COLO829 (cell line): ENCODE measurements around the gene TANGO2.
A peak's percentile ranks its signal among the peaks of the same experiment; 100 is the strongest.

ENCODE experiments used
- DNase-seq: peaks from one replicate; pipeline ENCODE4 v3.0.0; 2012; ENCODE audit warnings: low spot score

The TANGO2 gene

DNA sequence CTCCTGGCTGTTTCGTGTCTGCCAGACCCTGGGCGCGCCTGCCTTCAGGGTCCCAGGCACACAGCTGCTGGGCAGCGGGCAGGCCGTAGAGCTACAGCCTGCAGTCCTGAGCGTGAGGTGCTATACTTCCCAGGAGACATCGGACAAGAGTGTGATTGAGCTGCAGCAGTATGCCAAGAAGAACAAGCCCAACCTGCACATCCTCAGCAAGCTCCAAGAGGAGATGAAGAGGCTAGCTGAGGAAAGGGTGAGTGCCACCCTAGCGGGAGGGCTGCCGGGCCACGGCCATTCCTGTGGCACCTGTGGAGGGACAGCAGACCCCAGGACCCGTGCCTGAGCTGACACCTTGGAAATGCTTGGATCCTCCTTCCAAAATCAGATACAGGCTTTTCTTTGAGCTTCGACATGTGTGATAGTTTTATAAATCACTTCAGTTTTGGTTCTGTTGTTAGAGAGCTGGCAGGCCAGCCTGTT, 87.9 kb downstream of the TANGO2 start:
- DNase-seq: no peak

DNA sequence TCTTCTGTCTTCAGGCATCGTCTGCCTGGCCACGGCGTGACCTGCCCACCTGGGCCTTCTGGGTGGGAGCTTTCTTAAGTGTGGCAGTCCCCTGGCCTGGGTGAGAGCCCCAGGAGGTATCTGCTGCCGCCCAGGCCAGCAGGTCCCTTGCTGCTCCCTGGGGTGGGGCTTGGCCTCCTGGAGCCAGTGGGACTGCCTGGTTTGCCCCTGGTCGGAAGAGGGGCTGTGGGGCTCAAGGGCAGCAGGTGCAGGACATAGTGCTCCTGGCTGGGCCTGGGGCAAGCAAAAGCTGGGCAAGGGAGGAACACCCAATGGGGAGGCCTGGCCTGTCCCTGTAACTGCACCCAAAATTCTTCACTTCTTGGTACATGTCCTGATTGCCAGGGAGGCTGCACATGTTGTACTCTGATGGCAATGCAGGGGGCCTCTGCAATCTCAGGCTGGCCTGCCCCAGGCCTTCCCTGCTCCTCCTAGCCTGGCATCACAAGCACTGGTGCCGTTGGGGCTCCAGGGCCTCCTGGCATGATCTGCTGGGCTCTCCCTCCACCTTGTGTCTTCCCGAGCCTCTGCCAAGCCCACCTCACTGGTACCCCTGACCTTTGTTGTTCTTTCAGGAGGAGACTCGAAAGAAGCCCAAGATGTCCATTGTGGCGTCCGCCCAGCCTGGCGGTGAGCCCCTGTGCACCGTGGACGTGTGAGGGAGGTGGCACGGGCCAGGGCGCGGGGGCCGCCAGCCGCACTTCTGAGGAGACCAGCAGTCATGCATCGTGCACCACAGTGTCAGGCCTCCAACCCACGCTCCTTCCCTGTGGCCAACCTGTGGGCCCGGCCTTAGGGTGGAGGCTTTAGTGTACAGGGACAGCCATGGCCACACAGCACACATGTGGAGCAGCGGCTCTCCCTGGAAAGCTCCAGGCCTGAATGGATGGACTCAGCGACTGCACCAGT, 88.8 kb downstream of the TANGO2 start:
- DNase-seq: no peak

DNA sequence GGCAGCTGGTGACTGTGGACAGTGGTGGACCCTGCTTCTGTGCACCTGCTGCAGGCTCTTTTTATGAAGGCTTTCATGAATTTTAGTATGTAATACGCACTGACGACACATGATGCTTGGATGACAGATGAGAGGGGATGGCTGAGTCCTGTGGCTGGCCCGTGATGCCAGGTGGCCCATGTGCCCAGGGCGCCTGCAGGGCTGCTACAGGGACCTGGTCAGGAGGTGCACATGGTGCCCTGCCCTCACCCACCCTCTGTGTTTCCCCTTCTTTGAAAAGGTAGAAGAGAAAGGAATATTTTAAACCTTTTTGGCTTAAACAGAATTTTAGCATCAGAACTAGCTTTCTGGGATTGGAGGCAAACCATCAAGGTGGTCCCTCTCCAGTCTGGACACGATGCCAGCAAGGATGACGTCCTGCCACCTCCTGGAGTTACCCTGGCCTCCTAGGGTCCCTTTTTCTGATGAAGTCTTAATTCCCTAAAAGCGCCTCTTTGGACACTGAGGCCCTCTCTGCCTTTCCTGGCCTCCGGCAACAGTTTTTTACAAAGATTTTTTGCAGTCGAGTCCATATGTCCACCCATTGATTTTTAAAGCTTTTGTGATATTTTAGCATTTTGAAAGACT, 89.6 kb downstream of the TANGO2 start:
- no peak for DNase-seq

DNA sequence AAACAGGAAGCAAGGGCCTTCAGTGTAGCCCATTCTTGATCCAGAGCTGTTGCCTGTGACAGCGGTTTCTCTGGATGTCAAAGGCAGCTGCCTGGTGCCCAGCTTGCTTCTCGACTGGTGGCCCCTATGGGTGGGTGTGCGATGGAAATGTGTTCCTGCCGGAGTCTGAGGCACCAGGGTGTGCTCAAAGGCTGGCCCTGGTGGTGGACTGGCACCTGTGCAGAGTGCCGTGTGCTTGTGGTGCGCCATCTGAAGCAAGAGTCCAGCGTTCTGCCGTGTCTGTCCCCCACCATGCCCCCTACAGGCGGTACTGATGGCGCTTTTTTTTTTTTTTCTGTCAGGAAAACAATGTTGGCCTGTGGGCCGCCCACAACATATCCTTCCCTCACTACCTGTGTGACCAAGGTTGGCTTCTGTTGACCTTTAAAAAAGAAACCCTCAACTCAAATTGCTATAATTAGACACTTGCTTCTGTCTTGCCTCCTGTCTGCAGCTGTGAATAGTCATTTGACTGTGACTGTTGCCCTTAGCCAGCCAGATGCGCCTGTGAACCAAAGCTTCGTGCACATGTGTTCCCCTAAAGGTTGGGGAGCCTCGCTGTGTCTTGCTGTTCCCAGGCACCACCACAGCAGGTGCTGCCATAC, 90.3 kb downstream of the TANGO2 start:
- peak; percentile 37 for DNase-seq

DNA sequence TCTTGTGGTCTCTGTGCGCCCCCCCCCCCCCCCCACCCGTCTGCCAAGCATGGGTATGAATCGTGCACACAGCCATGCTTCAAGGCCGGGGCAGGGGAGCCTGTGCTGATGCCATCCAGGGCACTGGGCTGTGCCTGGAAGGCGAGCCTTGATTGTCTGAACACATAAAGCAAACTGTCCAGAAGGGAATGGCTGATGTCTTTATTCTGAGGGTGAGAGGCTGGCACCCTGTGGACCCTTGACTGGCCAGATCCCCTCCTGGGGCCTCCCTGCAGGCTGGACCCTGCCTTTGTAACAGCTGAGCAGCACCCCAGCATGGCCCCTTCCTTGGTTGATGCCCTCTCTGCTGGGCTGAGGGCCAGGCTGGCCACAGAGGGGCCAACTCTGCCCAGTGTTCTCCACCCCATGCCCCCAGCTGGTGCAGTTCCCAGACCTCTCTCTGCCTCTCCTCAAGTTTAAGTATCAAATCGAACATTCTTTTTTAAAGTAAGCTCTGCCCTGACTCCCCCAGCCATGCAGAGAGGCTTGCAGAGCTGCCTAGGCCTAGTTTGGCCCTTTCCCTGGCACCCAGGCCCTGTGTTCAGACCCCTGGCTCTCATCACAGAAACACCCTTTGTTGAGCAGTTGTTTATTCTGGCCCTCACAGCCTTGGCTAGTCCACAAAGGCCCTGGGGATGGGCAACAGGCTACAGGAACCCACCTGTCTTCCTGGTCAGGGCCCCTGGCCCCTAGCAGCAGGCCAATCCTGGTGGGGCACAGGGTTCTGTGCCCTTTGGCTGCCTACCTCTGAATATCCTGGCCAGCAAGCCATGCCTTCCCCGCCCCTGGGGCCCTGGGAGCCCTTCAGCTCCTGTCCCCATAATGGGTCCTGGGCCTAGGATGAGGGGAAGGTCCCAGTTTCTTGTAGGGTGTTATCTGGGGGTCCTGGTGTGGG, 91.0 kb downstream of the TANGO2 start:
- no peak for DNase-seq

DNA sequence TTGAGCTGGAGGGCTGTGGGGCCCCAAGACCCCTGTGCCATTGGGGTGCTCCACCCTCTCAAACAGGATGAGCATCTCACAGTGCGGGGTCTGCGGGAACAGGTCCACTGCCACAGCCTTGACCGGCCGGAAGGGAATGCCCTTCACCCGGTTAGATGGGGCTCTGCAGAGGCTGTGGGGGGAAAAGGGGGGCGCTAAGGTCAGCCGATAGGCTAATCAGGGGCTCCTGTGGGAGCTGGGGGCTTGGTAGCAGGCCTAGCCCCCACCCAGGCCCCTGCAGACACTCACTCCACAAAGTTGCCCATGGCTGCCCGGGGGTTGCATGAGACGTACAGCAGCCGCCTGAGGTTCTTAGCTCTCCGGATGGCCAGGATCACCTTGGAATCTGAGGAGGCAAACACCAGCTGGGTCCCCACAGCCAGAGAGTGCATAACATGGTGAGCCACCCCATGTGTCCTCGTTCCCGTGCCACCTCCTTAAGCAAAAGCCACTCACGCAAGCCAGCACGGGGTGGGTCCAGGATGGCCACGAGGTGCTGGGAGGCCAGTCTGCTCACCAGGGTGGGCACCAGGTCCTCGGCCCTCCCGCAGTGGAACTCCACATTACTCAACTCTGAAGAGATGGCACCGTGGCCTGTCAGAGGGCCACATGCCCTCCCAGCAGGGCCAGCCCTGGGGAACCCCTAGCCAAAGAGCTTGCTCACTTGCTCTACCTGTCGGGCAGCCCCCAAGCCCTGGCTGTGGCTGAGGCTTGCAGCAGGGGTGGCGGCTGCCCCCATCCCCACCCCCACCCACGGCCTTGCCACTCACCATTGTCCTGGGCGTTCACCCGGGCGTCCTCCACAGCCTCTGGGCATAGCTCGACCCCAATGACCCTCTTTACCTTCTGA, 92.0 kb downstream of the TANGO2 start:
- no peak for DNase-seq

DNA sequence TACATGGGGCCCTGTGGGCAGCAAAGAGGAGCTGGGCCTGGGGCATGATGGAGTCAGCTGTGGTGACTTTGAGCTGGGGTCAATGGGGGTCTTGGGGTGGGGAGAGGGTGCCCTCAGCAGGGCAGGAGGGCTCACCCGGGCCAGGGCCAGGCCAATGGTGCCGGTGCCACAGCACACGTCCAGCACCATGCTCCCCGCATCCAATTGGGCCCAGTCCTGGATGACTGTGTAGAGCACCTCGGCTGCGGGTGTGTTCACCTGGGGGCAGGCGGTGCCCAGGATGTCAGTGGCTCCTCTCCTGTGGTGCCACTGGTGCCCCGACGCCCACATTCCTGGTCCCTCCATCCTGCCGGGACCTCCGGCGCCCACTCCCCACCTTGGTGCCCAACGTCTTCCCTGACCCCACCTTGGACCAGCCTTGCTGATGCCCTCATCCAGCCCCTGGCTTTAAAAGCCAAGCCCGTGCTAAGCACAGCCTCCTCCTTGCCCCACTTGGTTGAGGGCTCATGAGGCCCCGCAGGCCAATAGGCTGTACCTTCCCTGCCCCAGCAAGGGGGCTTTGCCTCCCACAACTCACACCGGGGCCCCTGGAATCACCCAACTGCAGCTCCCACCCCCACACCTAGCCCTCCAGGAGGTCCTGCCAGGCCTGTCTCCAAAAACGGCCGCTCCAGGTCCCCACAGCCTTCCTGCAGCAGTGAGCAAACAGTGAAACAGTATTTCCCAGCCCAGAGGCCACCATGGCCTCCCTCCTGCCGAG, 92.8 kb downstream of the TANGO2 start:
- no peak for DNase-seq

DNA sequence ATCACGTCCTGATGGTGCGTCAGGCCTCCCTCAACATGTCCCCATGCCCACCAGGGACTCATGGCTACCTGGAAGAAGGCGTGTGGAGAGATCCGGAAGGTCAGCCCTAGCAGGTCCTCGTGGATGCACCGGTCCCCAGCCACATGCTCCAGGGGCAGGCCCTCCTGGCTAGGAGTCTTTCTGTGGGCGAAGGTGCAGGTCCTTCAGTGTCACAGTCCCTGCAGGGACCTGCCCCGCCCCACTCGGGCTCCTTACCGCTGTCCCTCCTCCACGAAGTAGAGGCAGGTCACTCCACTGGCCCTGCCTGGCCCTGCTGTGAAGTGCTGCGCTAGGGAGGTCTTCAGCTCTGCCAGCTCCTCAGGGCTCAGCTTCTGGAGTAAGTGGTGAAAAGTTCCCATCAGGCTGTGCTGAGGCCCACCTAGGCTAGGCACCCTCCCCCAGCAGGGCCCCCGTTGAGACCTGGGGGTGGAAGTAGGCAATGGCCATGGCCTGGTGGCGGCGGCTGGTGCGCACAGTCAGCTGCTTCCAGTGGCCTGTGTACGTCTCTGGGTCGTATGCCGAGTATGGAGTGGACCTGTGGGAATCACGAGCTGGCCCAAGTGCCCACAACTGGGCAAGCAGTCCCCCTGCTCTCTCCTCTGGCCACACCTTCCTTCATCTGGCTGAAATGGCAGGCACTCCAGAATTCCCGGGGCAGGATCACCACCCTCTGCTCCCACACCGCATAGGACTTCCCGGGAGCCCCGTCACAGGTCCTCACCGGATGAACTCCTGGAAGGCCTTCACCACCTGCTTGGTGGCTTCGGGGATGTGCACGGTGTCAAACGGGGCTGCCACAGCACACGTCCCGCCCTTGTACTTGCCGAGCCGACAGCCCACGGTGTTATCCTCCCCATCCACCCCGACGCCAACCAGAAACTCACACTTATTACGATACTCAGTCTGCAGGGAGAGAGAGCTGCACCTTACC, 93.9 kb downstream of the TANGO2 start:
- DNase-seq: no peak

DNA sequence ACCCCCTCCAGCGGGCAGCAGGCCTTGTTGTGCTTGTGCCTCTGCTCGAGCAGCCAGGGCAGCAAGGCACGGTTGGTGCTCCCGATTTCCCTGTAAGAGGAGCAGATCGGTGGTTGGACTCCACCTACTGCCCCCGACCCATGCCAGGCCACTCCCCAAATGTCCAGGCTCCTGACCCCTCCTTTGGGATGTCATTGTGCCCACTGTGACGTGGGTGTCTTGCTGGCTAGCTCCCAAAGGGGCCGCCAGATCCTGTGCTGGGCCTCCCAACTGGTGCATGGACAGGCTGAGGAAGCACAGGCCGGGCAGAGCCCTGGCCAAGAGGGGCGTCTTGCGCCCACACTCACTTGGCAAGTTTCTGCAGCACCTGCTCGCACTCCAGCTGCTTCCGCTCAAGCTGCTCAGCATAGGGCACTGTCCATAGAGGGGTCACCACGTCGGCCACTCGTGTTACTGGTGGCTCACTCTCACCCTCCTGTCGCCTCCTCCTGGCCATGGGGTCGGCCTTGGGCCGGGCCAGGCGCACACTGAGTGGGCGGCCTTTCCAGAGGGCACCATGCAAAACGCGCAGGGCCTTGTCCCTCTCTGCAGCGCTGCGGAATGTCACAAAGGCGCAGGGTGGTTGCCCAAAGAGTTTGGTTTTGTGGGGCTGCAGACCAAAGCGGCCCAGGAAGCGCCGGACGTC, 94.9 kb downstream of the TANGO2 start, which contains the start of gene RANBP1:
RANBP1 (plus strand) TSS at position 414 of the 685 bp plus-strand sequence; CDS start at position 495, 81 bp downstream.
- DNase-seq: no peak

DNA sequence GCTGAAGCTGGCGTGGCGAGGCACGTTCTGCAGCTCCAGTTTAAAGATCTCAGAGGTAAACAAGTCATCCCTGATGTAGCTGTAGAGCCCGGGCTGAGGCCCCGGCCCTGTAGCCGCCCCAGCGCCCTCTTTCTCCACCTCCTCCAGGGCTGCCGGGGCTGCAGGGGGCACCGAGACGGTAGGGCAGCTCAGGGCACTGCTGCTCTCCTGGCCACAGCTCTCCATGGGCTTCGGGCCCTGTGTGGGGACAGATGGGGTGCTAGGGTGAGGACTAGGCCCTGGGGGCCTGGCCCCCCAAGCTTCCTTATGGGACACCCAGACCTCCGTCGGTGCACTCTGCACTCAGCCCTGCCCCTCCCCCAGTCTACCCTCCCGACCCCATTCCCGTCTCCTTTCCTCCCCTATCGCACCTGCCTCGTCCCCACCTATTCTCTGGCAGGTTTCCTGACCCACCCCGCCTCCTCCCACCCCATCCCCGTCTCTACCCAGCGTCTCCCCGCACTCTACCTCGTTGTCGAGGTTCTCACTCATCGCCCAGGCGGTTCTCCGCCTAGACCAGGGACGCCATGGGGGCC, 95.6 kb downstream of the TANGO2 start:
- no peak for DNase-seq
